ENCODE data around the gene RPL27A.

RPL27A gene

DNA sequence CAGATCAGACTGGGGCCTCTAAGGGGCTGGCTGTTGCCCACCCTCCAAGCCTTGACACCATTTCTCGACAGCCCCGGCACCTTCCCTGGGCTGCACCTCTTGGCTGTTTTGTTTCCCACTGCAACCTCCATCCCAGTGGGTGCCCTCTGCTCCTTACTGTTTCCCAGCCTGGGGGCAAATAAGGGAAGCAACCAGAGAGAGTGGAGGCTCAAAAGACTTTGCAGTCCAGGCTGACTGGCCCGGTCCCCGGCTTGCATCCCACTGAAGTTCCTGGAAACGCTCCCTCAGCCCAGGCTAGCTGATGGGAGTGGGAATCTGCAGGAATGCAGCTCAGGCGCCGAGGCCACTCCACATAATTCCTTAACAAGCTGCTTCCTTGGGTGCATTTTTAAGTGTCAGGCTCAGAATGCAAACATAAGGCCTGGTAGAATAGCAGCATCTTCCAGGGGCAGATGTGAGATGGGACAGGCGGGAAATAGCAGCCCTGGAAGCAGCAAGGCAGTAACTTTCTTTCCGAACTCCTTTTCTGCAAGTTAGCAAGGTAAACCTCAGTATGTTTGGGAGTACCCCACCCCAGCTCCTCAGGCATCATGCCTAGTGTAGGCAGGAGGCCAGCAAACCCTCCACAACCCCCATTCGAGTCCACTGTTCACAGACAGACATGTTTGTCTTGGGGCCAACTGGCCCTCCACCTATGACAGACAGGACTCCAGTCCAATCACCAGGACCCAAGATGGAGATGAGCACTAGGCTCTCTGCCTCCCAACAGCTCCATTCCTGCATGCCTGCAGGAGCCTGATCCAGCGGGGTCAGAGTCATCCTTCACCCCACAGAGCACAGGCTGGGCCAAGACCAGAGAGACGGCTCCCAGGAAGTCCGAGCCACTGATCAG lies 39.3 kb downstream of the RPL27A start:
- no peak for DNase-seq (ENCODE audit: low read depth)

DNA sequence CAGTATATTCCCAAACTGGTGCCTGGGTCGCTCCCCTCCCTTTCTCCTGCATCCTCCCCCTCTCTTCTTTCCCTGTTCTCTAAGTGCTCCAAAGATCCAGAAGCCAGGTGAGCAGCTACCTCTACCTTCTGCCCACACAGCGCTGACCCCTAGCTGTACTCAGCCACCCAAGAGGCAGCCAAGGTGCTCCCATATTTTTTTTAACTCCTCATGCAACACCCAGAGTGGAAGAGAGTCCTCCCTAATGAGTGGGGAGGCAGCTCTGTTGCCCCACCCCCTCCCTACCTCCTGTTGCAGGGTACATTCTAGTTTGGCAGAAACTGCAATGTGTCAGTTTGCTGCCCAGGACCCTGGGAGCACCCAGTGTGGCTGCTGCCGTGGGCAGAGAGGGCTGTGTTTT lies 40.2 kb downstream of the RPL27A start:
- DNase-seq (ENCODE audit: low read depth), result no peak

DNA sequence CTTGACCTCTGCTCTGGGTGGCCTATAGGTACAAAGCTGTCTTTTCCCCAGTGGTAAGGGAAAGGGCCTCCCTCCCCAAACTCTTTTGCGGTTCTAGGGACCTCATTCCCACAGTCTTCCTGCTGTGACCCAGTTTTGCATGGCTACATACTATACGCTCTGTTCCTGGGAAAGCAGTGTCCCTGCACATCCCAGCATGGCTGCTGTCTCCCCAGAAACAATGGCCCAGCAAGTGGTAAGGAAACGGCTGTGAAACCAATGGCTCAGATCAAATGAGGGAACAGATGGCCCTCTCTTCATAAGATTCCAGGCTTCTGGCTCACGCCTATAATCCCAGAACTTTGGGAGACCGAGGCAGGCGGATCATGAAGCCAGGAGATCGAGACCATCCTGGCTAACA lies 41.1 kb downstream of the RPL27A start:
- no peak for DNase-seq (ENCODE audit: low read depth)

DNA sequence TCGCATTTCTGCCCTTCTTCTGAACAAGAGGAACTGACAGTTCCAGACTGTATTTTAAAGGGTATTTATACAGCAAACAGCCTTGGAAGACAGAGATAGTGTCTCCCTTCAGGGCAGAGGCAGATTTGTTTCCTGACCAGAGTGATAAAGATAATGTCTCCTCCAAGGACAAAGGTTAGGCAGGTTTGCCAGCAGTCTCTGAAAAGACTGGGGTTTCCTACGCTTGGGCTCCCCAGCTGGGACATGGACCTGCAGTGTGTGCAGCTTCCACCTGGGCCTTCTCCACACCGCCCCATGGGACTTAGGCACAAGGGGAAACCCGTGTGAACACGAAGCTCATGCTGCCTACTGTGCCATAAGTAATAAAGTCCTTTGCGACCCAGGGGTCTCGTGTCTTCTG lies 42.1 kb downstream of the RPL27A start:
- no peak for DNase-seq (ENCODE audit: low read depth)

DNA sequence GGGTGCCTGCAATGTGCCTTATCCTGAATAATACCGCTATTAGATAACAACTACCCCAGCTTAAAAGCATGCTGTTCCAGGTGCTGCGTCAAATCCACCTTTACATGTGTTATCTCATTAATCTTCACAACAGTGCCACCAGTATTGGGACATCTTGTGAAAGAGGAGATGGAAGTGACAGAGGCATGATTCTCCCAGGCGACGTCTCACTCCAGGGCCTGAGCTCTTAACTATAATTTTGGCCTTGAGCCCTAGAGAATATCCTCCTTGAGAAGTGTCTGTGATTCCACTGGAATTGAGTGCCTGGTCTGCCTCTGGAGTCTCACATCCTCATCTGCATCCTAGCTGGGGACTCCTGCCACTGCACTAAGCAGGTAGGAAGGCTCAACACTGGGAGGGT lies 43.8 kb downstream of the RPL27A start:
- no peak for DNase-seq (ENCODE audit: low read depth)

DNA sequence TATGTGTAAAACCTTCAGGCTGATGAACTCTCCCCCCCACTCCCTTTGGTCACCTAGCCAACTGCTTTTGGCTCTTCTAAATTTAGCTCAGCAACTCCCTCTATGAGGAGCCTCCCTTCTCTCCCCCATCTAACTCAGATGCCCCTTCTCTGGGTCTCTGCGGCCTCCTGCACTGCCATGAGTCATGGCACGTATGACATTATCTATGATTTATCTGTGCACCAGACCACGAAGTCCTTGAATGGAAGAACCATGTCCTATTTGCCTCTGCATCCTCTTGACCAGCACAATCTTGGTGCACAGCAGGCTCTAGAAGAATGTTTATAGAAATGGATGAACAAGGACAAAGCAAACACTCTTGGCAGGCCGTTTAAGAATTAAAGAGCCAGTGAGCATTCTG lies 46.0 kb downstream of the RPL27A start:
- no peak for DNase-seq (ENCODE audit: low read depth)

DNA sequence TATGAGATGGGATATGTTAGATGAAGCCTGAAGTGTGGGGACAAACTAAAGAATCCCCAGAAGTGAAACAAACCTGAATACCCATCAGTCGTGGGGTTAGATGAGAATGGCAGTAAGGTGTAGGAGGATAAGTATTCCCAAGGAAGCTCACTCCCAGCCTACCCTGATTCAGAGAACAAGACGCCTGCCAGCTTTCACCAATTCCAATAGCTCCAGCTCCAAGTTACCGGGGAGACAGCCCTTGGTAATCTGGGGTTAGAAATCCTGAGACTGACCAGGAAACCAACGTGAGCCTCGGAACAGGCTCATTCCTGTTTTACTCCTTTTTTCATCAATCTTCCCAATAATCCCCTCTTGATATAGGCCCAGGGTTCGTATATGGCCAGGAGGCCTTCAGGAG lies 46.5 kb downstream of the RPL27A start:
- DNase-seq (ENCODE audit: low read depth), result no peak

DNA sequence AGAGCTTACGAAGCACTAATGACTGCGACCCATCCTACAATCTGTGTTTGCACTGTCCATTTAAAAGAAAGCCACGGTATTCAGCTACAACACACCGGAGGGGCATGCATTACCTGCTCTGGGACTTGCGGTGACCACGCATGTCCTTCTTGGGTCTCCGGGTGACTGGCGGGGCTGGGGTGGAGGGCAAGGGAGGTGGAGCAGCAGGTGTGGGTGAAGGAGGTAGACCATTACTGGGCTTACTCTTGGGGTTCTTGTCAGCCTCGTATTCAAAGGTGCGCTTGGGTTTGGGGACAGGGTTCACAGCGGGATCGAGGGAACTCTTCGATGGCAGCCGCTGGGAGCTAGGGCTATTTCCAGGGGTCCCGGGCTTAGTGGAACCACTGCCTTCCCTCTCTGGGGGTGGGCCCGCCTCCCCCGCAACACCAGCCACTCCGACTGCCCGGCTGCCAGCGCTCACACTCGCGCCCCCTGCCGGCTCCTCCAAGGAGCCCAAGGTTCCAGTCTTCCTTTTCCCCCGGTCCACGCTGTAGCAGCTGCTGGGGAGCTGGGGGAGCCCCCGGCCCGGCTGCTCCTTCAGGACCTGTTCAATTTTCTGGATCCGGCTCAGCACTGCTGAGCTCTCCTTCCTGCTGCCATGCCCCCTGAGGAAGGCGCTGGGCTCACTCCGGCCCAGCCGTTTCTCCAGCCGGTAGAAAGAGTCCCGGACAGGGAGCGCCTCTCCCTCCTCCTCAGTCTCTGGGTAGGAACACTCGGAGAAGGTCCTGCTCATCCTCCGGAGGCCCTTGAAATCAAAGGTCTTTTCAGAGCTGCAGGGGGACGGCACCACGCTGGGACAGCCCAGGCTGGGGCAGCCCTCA lies 47.5 kb downstream of the RPL27A start:
- no peak for DNase-seq (ENCODE audit: low read depth)

DNA sequence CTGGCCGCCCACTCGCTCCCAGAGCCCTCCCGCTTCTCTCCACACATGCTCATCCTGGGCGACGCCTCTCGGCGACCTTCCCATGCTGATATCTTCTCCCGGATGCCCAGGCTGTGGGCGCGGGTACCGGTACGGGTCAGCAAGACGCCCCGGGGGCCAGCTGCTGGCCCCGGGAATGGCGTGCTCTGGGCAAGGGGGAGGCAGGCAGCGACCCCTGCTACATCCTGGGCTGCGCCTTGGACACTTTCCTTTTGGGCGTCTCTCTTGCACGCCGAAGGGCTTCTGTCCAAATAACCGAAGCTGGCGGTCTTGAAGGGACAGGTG lies 48.1 kb downstream of the RPL27A start:
- no peak for DNase-seq (ENCODE audit: low read depth)

DNA sequence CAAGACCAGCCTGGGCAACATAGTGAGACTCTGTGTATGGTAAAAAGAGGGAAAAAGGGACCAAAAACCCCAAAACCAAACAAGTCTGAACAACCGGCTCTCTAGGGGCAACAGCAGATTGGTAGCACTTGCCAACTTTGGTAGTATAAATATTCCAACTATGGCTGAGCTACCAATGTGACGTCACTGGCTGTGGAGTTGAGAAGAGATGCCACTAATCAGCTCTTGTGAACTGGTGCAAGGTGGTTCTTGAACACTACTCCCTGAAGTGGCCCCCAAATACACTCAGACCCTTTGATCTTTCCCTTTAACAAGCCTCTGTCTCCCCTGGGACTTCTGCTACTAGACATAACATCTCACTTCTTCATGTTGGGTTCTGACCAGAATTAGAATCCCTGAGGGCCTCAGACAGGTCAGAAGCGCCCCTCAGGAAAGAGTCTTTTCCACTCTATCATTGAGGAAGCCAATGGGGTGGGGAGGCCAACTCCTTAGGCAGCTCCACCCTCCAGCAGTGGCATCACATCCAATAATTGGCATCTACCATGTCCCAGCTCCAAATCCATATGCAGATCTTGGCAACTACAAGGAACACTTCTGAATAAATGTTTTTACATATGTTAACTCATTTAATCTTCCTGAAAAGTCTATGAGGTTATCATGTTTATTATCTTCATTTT lies 49.2 kb downstream of the RPL27A start:
- DNase-seq (ENCODE audit: low read depth), result no peak

DNA sequence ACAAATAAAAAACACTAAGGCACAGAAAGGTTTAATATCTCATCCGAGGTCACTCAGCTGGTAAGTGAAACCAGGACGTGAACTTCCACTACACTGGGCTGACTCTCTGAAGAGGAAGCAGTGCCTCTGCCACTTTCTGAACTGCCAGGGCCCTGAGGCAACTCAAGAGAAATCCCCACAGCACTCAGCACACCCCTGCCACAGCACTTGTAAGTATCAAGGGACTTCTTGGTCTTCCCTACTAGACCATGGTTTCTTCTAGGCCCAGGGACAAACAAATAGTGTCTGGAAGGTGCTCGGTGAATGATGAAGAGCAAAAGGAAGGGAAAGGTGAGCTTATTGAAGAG lies 49.7 kb downstream of the RPL27A start:
- no peak for DNase-seq (ENCODE audit: low read depth)

DNA sequence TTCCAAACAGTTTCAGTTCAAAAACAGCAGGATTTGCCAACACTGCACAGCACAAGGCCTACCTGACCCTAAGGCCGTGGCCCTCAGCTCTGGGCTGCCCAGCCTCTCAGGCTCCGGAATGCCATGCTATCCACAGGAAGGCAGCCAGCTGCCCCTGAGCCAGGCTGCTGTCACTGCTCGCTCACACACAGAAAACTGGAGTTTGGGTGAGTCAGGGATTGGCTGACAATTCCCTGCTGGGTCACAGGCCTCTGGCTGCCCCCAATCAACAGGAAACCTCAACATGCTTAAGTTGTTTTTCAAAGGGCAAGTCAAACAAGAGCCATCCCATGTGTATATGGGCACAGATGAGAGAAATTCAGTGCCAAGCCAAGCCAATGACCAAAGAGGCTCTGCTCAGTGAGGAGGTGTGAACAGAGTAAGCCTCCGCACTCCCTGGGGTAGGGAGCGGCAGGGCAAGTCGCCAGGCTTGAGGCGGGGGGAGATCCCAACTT lies 50.2 kb downstream of the RPL27A start:
- no peak for DNase-seq (ENCODE audit: low read depth)

DNA sequence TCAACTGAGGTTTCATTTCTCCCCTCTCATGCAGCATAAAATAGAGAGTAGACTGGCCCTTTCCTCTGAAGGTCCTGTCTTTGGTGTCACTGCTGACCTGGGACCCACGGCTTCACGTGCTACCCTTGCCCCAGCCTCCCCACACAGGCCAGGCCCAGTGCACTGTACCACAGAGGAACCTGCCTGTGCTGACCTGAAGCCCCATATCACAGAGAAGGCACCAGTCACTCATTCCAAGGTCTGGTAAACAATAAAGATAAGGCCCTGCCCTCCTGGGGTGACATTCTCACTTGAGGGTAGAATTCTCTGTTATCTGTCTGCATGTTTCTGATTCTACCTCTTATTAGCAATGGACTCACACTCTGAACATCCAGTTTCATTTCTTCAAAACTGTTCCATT lies 51.3 kb downstream of the RPL27A start:
- no peak for DNase-seq (ENCODE audit: low read depth)

DNA sequence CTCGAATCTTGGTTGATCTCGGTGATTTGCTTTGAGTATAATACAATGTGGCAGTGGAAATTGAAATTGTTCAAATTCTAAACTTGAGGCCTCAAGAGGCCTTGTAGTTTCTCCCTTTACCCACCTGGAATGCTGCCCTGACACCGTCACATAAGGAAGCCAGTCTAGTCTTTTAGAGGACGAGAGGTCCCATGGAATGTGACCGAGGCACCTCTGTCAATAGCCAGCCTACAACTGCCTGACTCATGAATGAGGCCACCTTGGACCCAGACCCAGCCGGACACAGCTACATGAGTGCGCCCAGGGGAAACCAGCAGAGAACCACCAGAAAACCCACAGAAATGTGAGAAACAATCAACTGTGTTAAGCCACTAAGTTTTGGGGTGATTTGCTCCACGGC lies 52.5 kb downstream of the RPL27A start:
- no peak for DNase-seq (ENCODE audit: low read depth)

DNA sequence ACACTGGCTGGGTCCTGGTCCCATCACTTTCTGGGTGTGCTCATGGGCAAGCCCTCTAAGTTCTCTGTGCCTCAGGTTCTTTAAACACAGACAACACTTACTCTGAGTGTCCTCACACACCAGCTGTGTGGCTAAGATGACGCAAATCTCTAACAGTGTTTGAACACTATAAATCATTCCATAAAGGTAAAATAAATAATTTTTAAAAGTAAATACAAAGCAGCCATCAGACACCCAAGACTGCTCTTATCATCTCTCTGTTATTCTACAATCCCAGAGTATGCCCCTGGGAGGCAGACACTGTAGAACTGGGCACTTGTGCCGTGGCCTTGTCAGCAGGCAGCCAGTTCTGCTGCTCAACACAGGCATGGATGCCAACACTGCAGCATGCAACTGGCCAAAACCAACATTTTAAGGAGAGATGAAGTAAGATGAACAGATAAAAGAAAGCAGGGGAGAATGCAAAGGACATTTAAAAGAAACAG lies 56.8 kb downstream of the RPL27A start:
- no peak for DNase-seq (ENCODE audit: low read depth)
